GM12873 (cell line): ENCODE results near the gene CASP6.

Experiments used
- TF ChIP-seq, protein P1 (sequence below): IDR thresholded peaks from 2 replicates; pipeline ENCODE4 v1.5.1; 2012; ENCODE audit warnings: low read depth, mild to moderate bottlenecking, moderate library complexity, low read length, control low read depth; ENCODE audit not compliant: insufficient read depth; ENCODE audit errors: missing control alignments

The CASP6 gene

DNA sequence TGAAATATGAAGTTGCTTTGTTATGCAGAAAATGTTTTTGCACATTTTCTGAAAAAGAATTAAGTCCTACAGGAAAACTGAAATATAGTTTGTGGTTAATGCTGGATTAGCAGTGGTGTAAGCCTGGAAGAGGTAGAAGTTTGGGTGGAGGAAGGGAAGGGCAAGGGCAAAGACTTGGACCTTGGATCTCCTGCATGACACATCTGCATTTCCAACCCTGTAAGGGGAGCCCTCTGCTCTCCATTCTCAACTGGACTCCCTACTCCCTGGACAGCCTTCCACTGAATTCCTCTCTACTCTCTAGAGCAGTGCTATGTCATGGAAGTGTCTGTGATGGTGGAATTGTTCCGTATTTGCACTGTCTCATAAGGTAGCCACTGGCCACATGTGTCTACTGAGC, 4.6 kb downstream of the CASP6 start:
- TF ChIP-seq, protein P1, sequence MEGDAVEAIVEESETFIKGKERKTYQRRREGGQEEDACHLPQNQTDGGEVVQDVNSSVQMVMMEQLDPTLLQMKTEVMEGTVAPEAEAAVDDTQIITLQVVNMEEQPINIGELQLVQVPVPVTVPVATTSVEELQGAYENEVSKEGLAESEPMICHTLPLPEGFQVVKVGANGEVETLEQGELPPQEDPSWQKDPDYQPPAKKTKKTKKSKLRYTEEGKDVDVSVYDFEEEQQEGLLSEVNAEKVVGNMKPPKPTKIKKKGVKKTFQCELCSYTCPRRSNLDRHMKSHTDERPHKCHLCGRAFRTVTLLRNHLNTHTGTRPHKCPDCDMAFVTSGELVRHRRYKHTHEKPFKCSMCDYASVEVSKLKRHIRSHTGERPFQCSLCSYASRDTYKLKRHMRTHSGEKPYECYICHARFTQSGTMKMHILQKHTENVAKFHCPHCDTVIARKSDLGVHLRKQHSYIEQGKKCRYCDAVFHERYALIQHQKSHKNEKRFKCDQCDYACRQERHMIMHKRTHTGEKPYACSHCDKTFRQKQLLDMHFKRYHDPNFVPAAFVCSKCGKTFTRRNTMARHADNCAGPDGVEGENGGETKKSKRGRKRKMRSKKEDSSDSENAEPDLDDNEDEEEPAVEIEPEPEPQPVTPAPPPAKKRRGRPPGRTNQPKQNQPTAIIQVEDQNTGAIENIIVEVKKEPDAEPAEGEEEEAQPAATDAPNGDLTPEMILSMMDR, result no peak

DNA sequence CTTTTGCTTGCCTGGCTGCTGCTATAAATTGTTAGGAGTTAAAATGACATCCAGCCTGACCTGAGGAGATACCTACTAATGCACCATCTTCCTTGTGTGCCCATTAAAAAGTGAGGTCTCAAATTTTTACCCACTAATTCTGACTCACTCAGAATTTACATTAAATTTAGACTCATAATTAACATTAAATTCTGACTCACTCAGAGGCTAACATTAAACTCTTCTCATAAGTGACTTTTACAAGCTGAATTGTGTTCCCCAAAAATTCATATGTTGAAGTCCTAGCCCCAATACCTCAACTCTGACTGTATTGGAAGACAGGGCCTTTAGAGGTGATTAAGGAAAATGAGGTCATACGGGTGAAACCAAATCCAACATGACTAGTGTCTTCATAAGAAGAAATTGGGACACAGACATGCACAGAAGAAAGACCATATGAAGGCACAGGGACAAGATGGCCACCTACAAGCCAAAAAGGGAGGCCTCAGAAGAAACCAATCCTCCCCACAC, 11.8 kb downstream of the CASP6 start:
- TF ChIP-seq, protein P1, result no peak

DNA sequence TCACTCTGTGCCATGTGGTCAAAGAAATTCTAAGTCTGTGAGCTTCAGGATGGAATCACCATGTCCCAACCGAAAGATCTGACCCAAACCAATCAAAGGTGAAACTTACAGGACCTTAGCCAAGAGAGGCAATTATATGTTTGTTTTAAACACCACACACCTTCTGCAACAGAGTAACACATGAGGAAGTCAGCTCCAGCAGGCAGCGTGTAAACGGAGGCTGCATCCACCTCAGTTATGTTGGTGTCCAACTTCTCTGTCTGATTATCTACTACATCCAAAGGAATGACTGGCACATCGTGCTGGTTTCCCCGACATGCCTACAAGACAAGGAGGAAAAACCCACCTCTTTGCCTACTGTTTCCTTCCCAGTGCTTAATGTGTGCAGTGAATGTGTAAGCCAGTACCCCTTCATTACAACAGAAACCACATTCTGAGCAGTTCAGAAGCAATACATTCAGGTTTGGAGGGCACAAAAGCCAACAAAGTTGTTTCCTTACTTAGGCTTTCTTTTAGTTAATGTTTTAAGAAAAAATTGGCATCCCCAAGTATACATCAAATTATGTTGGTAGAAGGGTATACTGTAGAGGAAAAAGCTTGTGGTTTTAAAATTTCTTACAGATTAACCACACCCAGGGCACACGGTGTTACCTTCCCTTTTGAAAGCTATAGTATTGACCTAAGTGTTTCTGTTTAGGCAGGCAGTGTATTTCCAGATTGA, 12.4 kb downstream of the CASP6 start:
- TF ChIP-seq, protein P1, result no peak

DNA sequence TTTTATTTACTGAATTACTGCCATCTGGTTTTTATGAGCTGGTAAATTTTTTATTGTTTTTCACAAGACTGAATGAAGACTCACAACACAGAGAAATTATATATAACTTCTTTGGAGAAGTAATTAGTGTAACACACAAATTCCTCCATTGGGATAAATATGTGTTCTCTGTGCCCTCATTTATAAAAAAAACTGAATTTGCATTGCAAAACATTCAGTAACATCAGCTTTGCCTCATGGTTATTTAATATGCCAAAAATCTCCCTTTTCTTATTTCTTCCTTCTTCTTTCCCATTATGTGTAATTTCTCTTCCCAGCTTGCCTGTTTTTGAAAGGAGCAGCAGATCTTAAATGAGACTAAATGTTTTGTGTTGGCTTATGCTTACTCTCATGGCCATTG, 18.5 kb downstream of the CASP6 start:
- TF ChIP-seq, protein P1, result no peak

DNA sequence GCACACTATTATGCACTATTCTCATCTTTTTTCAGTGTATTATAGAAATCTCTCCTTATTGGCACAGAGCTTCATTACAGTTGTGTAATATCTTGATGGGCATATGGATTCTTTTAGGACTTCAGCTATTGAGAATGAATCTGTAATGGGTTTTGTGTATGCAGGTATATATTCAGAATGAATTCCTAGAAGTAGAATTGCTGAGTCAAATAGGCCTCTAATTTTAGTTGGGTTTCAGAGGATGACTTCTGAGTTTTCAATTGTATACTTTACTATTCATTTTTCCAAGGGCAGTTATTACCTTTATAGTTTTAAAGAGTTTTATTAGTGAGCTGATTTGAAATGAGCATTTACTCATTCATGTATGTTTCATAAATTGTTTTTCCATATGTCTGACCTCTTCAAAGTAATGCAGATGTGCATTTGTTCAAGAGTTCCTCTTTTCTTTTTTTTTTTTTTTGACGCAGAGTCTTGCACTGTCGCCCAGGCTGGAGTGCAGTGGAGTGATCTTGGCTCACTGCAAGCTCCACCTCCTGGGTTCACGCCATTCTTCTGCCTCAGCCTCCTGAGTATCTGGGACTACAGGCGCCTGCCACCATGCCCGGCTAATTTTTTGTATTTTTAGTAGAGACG, 19.5 kb downstream of the CASP6 start:
- TF ChIP-seq, protein P1, result no peak

DNA sequence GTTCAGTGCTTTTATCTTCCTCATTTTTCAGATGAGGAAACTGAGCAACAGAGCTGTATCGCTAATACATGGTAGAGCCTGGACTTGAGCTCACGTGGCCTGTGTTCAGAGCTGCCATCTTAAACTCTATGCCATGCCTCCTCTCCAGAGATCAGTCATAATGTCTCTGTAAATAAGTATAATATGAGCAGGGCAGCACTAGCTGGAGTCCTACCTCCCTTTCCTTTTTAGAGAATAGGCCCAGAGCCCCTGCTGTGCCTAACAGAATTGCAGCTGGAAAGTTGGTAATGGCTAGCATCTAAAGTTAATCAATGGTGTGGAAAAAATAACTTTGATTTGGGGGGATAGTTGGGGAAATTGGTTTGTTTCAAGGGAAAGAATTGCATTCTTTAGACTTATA, 20.4 kb downstream of the CASP6 start:
- TF ChIP-seq, protein P1, result no peak

DNA sequence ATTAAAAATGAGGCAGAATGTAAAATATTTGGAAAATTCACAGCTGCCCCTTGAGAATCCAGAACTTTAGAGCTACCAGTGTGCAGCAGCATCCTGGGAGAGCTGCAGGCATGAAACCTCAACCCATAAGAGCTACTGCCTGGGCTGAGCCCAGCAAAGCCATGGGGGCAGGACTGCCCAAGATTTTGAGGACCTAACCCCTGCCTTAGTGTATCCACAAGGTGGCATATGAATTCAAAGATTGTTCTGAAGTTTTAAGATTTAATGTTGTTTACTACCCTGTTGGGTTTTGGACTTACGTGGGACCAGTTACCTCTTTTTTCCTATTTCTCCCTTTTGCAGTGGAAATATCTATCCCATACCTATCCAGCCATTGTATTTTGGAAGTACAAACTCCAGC, 26.4 kb downstream of the CASP6 start:
- TF ChIP-seq, protein P1, result no peak
